Kasumi-1 (cell line): ENCODE measurements around the gene COX4I2.
A peak's percentile ranks its signal among the peaks of the same experiment; 100 is the strongest.
"Not testable (repeated sequence)": the region's sequence is repeated elsewhere in the genome, so short reads cannot be mapped to it uniquely, and the experiment has no call there.

ENCODE experiments used
- DNase-seq, 2 experiments: peaks; one replicate each; lab custom pipeline; 2025; lab: John Stamatoyannopoulos, UW

Gene COX4I2

DNA sequence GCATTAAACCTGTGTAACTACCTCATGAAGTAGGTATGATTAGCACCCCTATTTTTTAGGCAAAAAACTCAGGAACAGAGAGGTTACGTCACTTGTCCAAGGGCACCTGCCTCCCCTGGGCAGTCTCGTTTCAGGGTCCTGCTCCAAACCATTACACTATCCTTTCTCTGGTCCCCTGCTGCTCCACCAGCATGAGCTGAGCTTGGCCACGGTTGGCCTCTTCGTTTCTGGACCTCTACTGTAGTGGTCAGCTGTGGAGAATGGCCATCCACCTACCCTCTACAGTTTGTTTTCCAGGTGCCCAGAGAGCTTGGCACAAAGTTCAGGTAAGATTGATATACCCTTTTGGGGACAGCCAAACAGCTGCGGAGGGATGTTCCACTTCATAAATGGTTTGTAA, 16.8 kb downstream of the COX4I2 start:
- no peak for DNase-seq

DNA sequence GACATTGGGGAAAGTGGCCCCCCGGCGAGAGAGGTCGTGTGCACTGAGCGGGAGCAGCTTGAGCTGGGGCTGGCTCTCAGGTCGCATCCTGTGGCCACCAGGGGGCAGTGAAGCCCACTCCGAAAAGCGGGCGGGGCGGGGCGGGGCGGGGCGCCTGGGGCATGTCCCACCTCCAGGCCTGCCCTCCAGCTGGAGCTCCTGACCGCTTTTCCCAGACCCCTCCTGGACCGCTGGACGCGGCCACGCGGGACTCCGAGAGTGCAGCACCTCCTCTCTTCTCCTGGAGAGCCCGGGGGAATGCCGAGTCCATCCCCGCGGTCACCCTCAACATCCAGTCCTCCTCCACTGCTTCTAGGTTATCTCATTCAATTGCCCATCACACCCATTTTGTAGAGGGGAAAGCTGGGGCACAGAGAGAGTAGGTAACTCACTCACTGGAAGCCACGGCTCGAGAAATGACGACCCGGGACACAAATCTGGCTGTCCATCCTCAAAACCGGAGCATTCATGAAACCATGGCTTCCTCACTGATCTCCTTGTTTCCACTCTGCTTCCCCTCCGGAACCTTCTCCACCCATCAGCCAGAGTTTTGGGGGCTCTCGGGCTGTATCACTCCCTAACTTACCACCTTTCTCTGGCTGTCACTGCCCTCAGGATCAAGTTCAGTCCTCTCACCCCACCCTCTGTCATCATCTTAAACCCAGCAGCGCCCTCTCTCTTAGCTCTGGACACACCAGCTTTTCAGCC, 24.1 kb downstream of the COX4I2 start:
- DNase-seq = peak; percentile 55 to 64

- DNase-seq = no peak
These were observed 24.7 kb downstream of the COX4I2 start for GRCh38 chr20:31662372-31662854.

- no peak for DNase-seq
These were observed 25.8 kb downstream of the COX4I2 start for GRCh38 chr20:31663524-31663837.

DNA sequence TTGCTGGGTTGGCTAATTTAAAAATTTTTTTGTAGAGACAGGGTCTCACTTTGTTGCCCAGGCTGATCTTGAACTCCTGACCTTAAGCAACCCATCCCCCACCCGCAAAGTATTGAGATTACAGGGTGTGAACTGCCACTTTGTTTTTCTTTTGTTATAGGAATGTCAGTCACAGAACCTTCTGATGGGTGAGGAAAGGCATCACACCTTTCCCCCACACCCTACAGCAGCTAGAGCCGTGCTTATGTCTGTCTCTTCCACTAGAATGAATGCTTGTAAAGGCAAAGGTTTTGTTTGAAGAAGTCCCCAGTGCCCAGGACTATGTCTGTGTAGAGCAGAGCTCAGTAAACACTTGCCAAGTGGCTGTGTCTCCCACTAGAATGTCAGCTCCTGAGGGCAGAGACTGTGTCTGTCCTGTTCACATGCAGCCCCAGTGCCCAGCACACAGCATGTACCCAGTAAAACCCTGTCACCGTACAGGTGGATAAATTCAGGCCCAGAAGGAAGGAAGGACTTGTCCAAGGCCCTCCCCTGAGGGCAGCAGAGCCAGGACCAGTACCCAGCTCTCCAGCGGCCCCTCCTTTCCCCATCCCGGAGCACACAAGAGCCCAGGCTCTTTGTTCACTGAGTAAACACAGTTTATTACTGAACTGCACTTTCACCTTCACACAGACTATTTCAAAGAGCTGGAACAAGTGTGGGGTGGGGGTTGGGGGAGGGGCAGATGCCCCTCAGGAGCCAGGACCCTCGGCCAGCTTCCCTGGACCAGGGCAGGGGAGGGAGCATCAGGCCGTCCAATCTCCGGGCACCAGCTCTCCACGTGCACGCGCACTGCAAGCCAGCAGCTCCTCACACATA, 26.4 kb downstream of the COX4I2 start:
- no peak for DNase-seq

DNA sequence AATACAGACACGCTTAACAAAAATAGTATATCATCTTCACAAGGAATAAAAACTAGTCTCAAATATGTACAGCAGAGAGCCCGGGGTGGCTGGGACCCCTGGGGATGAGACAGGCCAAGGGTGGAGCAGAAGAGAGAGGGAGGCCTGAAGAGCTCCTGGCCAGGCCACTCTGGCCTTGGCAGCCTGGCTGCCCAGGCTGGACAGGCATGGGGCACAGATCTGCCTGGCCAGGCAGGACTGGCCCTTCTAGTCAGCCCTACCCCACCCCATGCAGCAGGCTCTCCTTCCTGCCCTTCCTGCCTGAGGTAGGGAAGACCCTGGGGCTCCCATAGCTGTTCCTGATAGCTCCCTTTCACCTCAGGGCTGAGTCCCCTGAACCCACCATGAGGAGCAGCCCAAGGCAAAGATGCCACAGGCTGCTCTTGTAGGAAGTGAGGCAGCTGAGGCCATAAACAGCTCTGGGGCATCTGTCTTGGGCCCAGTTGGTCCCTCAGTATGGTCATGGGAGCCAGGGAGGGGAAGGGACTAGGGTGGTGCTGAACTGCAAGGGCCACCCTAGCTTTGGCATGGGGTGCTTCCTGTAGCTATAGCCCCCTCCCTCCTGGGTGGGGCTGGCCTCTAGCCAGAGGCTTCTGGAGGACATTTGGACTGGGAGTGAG, 27.1 kb downstream of the COX4I2 start:
- DNase-seq = no peak

- no peak for DNase-seq
These were observed 28.0 kb downstream of the COX4I2 start for GRCh38 chr20:31665753-31666152.

DNA sequence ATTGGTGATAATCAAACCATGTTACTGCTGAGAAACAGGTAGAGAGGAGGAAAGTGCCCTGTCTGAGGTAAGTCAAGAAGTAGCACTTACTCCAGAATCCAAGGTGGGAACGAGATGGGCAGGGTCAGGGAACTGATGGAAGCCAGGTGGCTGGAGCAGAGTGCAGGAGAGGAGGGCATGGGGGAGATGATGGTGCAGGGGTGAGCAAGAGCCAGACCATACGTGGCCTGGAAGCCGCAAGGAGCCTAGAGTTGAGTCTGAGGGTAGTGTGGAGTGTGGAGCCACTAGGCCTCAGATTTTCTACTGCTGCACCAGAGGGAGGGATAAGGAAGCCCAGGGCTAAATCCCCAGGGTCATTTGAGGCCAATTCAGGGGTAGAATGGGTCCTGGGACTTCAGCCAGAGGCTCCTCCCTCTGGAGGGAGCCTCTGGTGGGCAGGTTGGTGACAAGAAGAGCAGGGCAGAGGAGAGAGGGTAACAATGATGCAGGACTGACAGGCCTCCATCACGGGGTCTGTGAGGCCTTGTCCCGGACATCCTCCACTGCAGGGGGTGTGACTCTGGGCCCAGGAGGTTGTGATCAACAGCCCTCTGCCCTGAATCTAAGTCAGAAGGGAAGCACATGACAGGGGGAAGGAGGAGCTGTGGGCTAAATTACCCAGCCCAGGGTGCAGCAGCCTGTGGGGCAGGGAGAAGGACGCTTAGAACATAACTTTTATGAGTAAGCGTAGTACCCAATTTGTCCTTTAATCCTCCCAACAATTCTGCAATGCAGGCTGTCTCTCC, 28.7 kb downstream of the COX4I2 start:
- peak; percentile 61 to 68 for DNase-seq

DNA sequence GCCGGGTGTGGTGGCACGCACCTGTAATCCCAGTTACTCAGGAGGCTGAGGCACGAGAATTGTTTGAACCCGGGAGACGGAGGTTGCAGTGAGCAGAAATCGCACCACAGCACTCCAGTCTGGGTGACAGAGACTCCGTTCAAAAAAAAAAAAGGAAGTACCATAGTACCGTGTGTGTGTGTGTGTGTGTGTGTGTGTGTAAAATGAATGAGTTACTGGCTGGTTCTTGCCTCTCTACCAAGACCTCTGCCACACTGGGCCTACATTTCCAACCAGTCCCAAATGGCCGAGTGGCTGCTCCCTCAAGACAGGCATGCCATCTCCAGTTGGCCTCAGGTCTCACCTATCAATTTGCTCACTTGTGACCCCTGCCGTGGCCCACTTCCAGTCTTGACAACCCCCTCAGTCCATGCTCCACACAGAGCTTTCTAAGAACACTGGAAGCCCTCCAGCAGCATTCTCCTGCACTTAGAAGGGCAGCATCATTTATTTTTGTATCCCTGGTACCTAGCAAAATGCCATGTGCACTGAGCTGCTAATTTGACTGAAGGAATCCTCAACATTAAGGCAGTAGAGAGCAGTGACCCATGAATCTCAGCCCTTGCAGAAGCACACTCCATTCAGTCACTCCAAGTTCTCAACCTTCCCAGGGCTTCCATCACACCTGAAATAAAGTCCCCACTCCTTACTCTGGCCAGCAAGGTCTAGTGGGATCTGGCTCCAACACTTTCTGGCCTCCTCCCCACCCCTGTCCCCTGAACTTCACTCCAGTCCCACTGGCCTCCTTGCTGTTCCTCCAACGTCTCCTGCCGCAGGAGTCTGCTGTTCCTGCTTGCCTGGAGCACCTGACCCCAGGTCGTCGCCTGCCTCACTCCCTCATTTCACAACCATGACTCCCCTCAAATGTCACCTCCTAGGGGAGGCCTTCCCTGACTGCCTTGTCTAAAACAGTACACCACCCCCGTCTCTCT, 29.9 kb downstream of the COX4I2 start:
- DNase-seq = peak; percentile 71 to 78

DNA sequence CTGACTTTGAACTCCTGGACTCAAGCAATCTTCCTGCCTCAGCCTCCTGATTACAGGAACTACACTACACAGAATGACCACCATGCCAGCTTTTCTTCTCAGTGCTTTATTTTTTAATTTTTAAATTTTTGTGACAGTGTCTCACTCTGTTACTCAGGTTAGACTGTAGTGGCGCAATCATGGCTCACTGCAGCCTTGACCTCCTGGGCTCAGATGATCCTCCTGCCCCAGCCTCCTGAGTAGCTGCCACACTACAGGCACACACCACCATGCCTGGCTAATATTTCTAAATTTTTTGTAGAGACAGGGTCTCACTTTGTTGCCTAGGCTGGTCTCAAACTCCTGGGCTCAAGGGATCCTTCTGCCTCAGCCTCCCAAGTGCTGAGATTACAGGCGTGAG, 31.2 kb downstream of the COX4I2 start:
- DNase-seq = not testable (repeated sequence)

DNA sequence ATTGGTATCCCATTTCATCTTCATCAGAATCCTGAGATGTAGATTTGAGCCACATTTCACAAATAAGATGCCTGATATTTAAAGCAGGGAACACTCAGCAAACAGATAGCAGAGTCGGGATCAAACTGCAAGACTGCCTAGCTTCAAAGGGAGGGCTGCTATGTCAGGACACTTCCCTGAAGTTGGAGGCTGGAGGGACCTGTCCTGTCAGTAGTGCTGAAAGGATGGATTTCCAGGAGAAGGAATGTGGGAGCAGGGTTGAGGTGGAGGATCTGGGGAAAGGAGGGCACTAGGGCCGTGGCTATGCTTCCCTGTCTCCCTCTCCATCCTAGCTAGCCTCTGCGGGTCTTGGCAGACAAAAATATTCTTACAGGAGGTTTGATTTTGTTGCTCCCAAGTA, 32.2 kb downstream of the COX4I2 start:
- DNase-seq = no peak

DNA sequence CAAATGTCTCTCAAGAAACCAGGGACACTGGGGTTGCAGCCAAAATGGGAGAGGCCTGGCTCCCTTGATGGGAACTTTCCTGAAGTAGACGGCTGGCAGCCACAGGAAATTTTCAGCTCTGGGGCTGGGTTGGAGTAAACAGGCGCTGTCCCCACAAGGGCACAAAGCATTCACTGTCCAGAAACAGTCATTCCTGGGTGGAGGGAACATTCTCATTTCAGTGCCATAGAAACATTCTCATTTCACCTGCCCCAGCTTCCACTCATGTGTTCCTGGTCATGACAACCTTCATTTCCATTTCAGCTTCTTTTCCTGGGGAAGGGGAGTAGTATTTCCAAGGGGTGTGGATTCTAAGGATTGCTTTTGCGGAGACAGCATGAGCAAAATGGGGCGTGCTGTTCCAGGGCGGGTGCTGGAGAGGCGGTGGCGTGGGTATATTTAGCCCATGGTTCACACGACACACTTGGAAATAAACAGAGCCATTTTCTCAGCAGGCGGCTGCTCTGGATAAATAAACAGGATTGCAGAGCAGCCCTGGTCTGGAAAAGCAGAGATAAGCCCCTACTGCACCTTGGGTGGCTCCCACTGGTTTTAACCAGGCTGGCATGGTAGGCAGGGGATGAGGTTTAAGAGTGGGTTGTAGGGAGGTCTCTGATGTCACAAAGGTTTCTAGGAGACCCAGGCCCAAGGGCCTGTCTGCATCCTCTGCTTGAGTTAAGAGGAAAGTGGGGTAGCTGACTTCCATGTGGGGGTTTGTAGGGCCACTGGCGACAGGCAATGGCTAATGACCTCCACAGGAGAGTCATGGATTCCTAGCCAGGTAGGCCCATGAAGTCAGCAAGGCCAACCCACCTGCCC, 32.9 kb downstream of the COX4I2 start:
- DNase-seq = no peak

GRCh38 chr20:31671324-31671723, 33.6 kb downstream of the COX4I2 start:
- DNase-seq = no peak

- no peak for DNase-seq
These were observed 35.7 kb downstream of the COX4I2 start for GRCh38 chr20:31673435-31673834.

DNA sequence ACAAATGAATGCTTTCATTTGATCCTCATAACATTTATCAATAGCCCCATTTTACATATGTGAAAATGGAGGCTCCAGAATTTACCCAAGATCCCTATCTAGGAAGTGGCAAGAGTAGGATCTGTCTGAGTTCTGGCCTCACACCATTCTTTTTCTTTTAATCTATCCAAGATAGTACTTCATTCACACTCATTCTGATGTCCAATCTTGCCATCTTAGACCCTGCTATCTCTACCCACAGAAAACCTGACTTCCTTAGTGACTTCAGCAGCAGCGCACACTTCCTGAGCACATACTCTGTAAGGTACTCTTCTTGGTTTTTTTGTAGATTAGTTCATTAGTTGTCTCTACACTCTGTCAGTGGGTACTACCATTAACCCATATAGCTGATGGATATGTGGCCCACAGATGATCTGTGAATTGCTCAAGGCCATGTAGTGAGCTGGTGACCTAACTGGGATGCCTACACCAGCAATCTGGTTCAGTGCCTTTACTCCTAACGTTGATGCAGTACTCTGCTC, 36.3 kb downstream of the COX4I2 start:
- DNase-seq = peak; percentile 10 to 15

GRCh38 chr20:31674895-31675827, 37.4 kb downstream of the COX4I2 start:
- DNase-seq = peak; percentile 98 to 99

DNA sequence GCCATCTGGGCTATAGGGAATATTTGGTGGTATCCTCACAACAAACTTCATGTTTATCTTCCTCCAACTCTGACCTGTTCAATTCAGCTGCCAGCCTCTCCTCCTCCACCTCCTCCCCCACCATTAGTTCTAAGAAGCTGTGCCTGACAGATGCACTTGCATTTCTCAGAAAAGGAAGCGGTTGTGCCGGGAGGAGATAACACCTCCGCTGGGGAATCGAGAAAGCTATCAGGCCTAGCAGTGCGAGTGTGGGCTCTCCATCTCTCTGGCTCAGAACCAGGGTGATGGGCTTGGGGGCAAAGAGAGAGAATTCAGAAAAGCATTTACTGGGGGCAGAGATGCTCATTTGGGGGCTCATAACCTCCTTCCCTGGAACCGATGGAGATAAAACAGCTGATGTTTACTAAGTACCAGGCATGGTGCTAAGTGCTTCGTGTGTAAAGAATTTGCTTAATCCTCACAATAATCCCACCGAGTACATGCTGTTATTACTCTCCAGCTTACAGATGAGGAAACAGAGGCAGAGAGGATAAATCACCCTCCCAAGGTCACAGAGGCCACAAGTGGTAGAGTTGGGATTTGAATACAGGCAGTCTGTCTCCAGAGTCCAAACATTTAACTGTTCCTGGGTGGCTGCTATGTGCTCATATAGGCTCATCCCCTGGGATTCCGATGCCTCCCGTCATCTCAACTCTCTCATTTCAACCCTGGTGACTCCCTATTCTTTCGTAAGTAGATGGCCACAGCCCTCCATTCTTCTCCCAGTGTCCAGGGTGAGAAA, 38.3 kb downstream of the COX4I2 start:
- DNase-seq = peak; percentile 88 to 93

DNA sequence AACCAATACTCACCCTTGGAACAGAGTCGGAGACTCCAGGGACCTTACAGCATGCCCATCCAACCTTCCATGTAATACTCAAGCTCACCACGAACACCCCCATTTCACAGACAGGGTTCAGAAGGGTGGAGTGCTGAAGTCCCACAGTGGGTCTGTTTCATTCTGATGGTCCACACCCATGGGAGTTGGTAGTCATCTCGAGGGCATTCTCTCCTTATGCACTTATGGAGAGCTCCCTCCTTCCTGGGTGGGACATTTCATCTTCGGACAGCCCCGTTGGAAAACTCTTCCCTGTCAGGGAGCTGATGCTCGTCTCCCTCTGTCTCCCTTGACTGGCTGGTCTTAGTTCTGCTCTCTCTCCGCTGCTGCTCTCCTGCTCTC, 38.9 kb downstream of the COX4I2 start:
- no peak for DNase-seq
